Urinary bladder (tissue), 4 donors: Measurements from ENCODE around the gene SLC2A9. TPM values are rescaled to one million over a fixed set of nuclear protein-coding genes. Genes with fewer than 3 reads are reported as not detected.

ENCODE experiments used
- DNase-seq: peaks from one replicate; pipeline ENCODE4 v3.0.0-alpha.2; 2015; ENCODE audit errors: extremely low spot score
- H3K27ac ChIP-seq: one replicate; pipeline ENCODE4 v1.5.1; 2013; ENCODE audit warnings: low read depth, mild to moderate bottlenecking, moderate library complexity
- H3K36me3 ChIP-seq: one replicate; pipeline ENCODE4 v1.6.1; 2013; ENCODE audit warnings: mild to moderate bottlenecking, moderate library complexity; ENCODE audit not compliant: insufficient read depth
- H3K4me1 ChIP-seq: one replicate; pipeline ENCODE4 v1.6.1; 2013; ENCODE audit warnings: mild to moderate bottlenecking, moderate library complexity; ENCODE audit not compliant: insufficient read depth
- H3K4me3 ChIP-seq: one replicate; pipeline ENCODE4 v1.5.1; 2013; ENCODE audit warnings: low read depth, low read length
- WGBS: extraction: QIAGEN DNeasy Blood & Tissue Kit; methylation state at CpG from one replicate; pipeline ENCODE4 v1.1.7; 2013; 5-methylcytosine and 5-hydroxymethylcytosine counted together
- polyA plus RNA-seq: library from polyadenylated mRNA; stranded (reverse); fragments of 200-250 nt; gene quantifications from one replicate; pipeline ENCODE4 v1.2.3, GENCODE V29; 2013
- total RNA-seq: library from RNA; depleted of rRNA; stranded (reverse); fragments of >200 nt; gene quantifications from one replicate; pipeline ENCODE4 v1.2.3, GENCODE V29; 2014
- donor health status: healthy with polysubstance abuse.
- donor health status: healthy.

The SLC2A9 gene
- total and polyA plus RNA-seq, 2 donors, result 7.6 to 10.4 TPM

- 93% methylated on average over 10 of the region's 10 CpGs for WGBS
- DNase-seq, result no peak
- Histone ChIP-seq H3K36me3 (no peaks in the 10 kb centered on the region), H3K27ac (no peak overlapping the region), H3K4me1 (no peaks in the 10 kb centered on the region), H3K4me3 (no peak overlapping the region)
Observed at GRCh38 chr4:9942921-9943600, 78.2 kb downstream of the SLC2A9 start.

- Histone ChIP-seq H3K36me3 (no peaks in the 10 kb centered on the region), H3K4me1 (no peaks in the 10 kb centered on the region), H3K4me3 (no peak overlapping the region), H3K27ac (no peak overlapping the region)
- WGBS, result 97% methylated on average over 5 of the region's 5 CpGs
- DNase-seq, result no peak
Observed at GRCh38 chr4:9942139-9942538, 79.2 kb downstream of the SLC2A9 start.

GRCh38 chr4:9940041-9940440 is 81.3 kb downstream of the SLC2A9 start:
- H3K36me3 ChIP-seq, result no peaks in the 10 kb centered on the region
- no peak overlapping the region for H3K27ac ChIP-seq
- no peak overlapping the region for H3K4me3 ChIP-seq
- no peak for DNase-seq
- WGBS, result 93% methylated on average over 5 of the region's 5 CpGs
- no peaks in the 10 kb centered on the region for H3K4me1 ChIP-seq

- DNase-seq, result no peak
- H3K36me3 ChIP-seq, result no peaks in the 10 kb centered on the region
- WGBS, result 89% methylated on average over 5 of the region's 5 CpGs
- no peaks in the 10 kb centered on the region for H3K4me1 ChIP-seq
- no peak overlapping the region for H3K27ac ChIP-seq
- H3K4me3 ChIP-seq, result no peak overlapping the region
Observed at GRCh38 chr4:9938933-9939332, 82.4 kb downstream of the SLC2A9 start.

GRCh38 chr4:9937078-9937477 is 84.2 kb downstream of the SLC2A9 start:
- 91% methylated on average over 6 of the region's 6 CpGs for WGBS
- H3K4me1 ChIP-seq, result no peaks in the 10 kb centered on the region
- H3K36me3 ChIP-seq, result no peaks in the 10 kb centered on the region
- no peak overlapping the region for H3K4me3 ChIP-seq
- no peak overlapping the region for H3K27ac ChIP-seq
- DNase-seq, result no peak

- Histone ChIP-seq H3K27ac (no peak overlapping the region), H3K4me1 (no peaks in the 10 kb centered on the region), H3K36me3 (no peaks in the 10 kb centered on the region), H3K4me3 (no peak overlapping the region)
- WGBS, result 61% methylated on average over 5 of the region's 5 CpGs
- DNase-seq, result no peak
Observed at GRCh38 chr4:9936129-9936644, 85.1 kb downstream of the SLC2A9 start.

- 98% methylated on average over 1 of the region's 1 CpG for WGBS
- DNase-seq, result no peak
- no peak overlapping the region for H3K27ac ChIP-seq
- H3K4me3 ChIP-seq, result no peak overlapping the region
- no peaks in the 10 kb centered on the region for H3K36me3 ChIP-seq
- no peaks in the 10 kb centered on the region for H3K4me1 ChIP-seq
Observed at GRCh38 chr4:9933956-9934355, 87.3 kb downstream of the SLC2A9 start.

- 89% methylated on average over 4 of the region's 4 CpGs for WGBS
- Histone ChIP-seq H3K4me1 (no peaks in the 10 kb centered on the region), H3K36me3 (no peaks in the 10 kb centered on the region), H3K27ac (no peak overlapping the region), H3K4me3 (no peak overlapping the region)
- no peak for DNase-seq
Observed at GRCh38 chr4:9933184-9933583, 88.1 kb downstream of the SLC2A9 start.

- WGBS, result 82% methylated on average over 4 of the region's 4 CpGs
- DNase-seq, result no peak
- Histone ChIP-seq H3K4me1 (no peaks in the 10 kb centered on the region), H3K36me3 (no peaks in the 10 kb centered on the region), H3K27ac (no peak overlapping the region), H3K4me3 (no peak overlapping the region)
Observed at GRCh38 chr4:9932771-9933170, 88.5 kb downstream of the SLC2A9 start.

GRCh38 chr4:9931146-9931545 is 90.2 kb downstream of the SLC2A9 start:
- Histone ChIP-seq H3K4me3 (no peak overlapping the region), H3K36me3 (no peaks in the 10 kb centered on the region), H3K27ac (no peak overlapping the region), H3K4me1 (no peaks in the 10 kb centered on the region)
- DNase-seq, result no peak
- 96% methylated on average over 1 of the region's 1 CpG for WGBS

- Histone ChIP-seq H3K4me1 (no peaks in the 10 kb centered on the region), H3K27ac (no peak overlapping the region), H3K4me3 (no peak overlapping the region), H3K36me3 (no peaks in the 10 kb centered on the region)
- WGBS, result 91% methylated on average over 5 of the region's 5 CpGs
- DNase-seq, result no peak
Observed at GRCh38 chr4:9929111-9929510, 92.2 kb downstream of the SLC2A9 start.

- H3K27ac ChIP-seq, result no peak overlapping the region
- 81% methylated on average over 10 of the region's 10 CpGs for WGBS
- DNase-seq, result no peak
- no peak overlapping the region for H3K4me3 ChIP-seq
- H3K36me3 ChIP-seq, result no peaks in the 10 kb centered on the region
- no peaks in the 10 kb centered on the region for H3K4me1 ChIP-seq
Observed at GRCh38 chr4:9927341-9928007, 93.8 kb downstream of the SLC2A9 start.

- no peak for DNase-seq
- WGBS, result 98% methylated on average over 3 of the region's 3 CpGs
- H3K4me3 ChIP-seq, result no peak overlapping the region
Observed at GRCh38 chr4:9926586-9926985, 94.7 kb downstream of the SLC2A9 start.

GRCh38 chr4:9925750-9926439 is 95.4 kb downstream of the SLC2A9 start:
- no peaks in the 10 kb centered on the region for H3K4me1 ChIP-seq
- no peak overlapping the region for H3K4me3 ChIP-seq
- no peaks in the 10 kb centered on the region for H3K36me3 ChIP-seq
- DNase-seq, result no peak
- WGBS, result 92% methylated on average over 8 of the region's 8 CpGs
- no peak overlapping the region for H3K27ac ChIP-seq

More at GRCh38 chr4:9926586-9926985, 94.7 kb downstream of the SLC2A9 start:
- no peak overlapping the region for H3K27ac ChIP-seq
- H3K36me3 ChIP-seq, result no peaks in the 10 kb centered on the region
- H3K4me1 ChIP-seq, result no peaks in the 10 kb centered on the region
